GM23338 (cell line): ENCODE data around the gene MAP4K3. TPM values are rescaled to one million over a fixed set of nuclear protein-coding genes. Genes with fewer than 3 reads are reported as not detected.

ENCODE experiments used
- ATAC-seq: fragments of 200-7000 bp; cut with Tn5 transposase; 3 replicates; pipeline ENCODE4 v1.9.1; 2020
- DNase-seq: peaks from one replicate; pipeline ENCODE4 v3.0.0-alpha.2; 2015; ENCODE audit warnings: low spot score
- H2AFZ ChIP-seq: fragments of 200-600 bp; sonication (generic); 2 replicates; pipeline ENCODE4 v1.8.0; 2016; ENCODE audit warnings: antibody characterized with exemption, mild to moderate bottlenecking, moderate library complexity
- H3F3A ChIP-seq: fragments of 200-600 bp; sonication (generic); replicated peaks from 2 replicates; pipeline ENCODE4 v1.8.0; 2017; ENCODE audit warnings: antibody characterized with exemption, mixed run types, low read depth
- H3K27ac ChIP-seq: fragments of 200-600 bp; sonication (generic); 2 replicates; pipeline ENCODE4 v1.6.1; 2016; ENCODE audit warnings: low read depth
- H3K27me3 ChIP-seq: fragments of 200-600 bp; sonication (generic); 2 replicates; pipeline ENCODE4 v1.8.0; 2016; ENCODE audit warnings: mild to moderate bottlenecking, mixed run types, moderate library complexity; ENCODE audit not compliant: insufficient read depth
- H3K36me3 ChIP-seq: fragments of 200-600 bp; sonication (generic); 2 replicates; pipeline ENCODE4 v1.8.0; 2016; ENCODE audit warnings: mild to moderate bottlenecking; ENCODE audit not compliant: insufficient read depth
- H3K4me1 ChIP-seq: fragments of 200-600 bp; sonication (generic); 2 replicates; pipeline ENCODE4 v1.8.0; 2016; ENCODE audit warnings: mild to moderate bottlenecking, moderate library complexity; ENCODE audit not compliant: insufficient read depth
- H3K4me2 ChIP-seq: fragments of 200-600 bp; sonication (generic); 2 replicates; pipeline ENCODE4 v1.7.1; 2017; ENCODE audit warnings: mixed run types
- H3K4me3 ChIP-seq: fragments of 200-600 bp; sonication (generic); 2 replicates; pipeline ENCODE4 v1.6.1; 2016; ENCODE audit warnings: mixed run types
- H3K79me2 ChIP-seq: fragments of 200-600 bp; sonication (generic); replicated peaks from 2 replicates; pipeline ENCODE4 v1.8.0; 2017; ENCODE audit warnings: mild to moderate bottlenecking; ENCODE audit not compliant: insufficient read depth
- H3K9me2 ChIP-seq: fragments of 200-600 bp; sonication (generic); 2 replicates; pipeline ENCODE4 v1.8.0; 2017; ENCODE audit not compliant: insufficient read depth
- H4K20me1 ChIP-seq: fragments of 200-600 bp; sonication (generic); replicated peaks from 2 replicates; pipeline ENCODE4 v1.8.0; 2017; ENCODE audit warnings: mild to moderate bottlenecking; ENCODE audit not compliant: insufficient read depth
- H3K27ac Mint-ChIP-seq: 2 replicates; pipeline ENCODE4 v1.8.0; 2020; ENCODE audit warnings: inconsistent platforms, mild to moderate bottlenecking, moderate library complexity, mixed read lengths
- H3K27me3 Mint-ChIP-seq: 3 replicates; pipeline ENCODE4 v1.8.0; 2022; ENCODE audit warnings: low read depth, mild to moderate bottlenecking, moderate library complexity, mixed read lengths, inconsistent platforms; ENCODE audit not compliant: insufficient read depth, poor library complexity
- H3K36me3 Mint-ChIP-seq: 3 replicates; pipeline ENCODE4 v1.8.0; 2021; ENCODE audit warnings: low read depth, mild to moderate bottlenecking, inconsistent platforms, moderate library complexity, mixed read lengths
- H3K4me1 Mint-ChIP-seq: 3 replicates; pipeline ENCODE4 v1.8.0; 2020; ENCODE audit warnings: mild to moderate bottlenecking, inconsistent platforms, mixed read lengths
- H3K4me3 Mint-ChIP-seq: 3 replicates; pipeline ENCODE4 v1.8.0; 2021; ENCODE audit warnings: moderate library complexity, mild to moderate bottlenecking, inconsistent platforms, mixed read lengths
- H3K9me3 Mint-ChIP-seq: 3 replicates; pipeline ENCODE4 v1.8.0; 2020; ENCODE audit warnings: moderate library complexity, mild to moderate bottlenecking, inconsistent platforms, mixed read lengths
- CREB1 ChIP-seq: fragments of 250-450 bp; sonication (Bioruptor Pico); IDR thresholded peaks from 2 replicates; pipeline ENCODE4 v1.5.0; 2020; ENCODE audit warnings: low read depth, mild to moderate bottlenecking, moderate library complexity
- CTCF ChIP-seq, 2 experiments: fragments of 200-600 bp in 1 of 2; sonication (generic) in 1 of 2; conservative IDR thresholded peaks; 2 replicates each; pipeline versions ENCODE4 v1.5.1 to v1.6.1; 2016 to 2017; ENCODE audit warnings: antibody characterized with exemption in 2 of 2, low read depth in 2 of 2, mild to moderate bottlenecking in 2 of 2, moderate library complexity in 1 of 2
- ETS1 ChIP-seq: IDR thresholded peaks from 2 replicates; pipeline ENCODE4 v1.6.1; 2016; ENCODE audit warnings: antibody characterized with exemption
- EZH2 ChIP-seq: fragments of 200-600 bp; sonication (generic); IDR thresholded peaks from one replicate; pipeline ENCODE4 v1.8.0; 2017; ENCODE audit warnings: antibody characterized with exemption, mild to moderate bottlenecking, low read depth; ENCODE audit not compliant: unreplicated experiment
- JUNB ChIP-seq: IDR thresholded peaks from one replicate; pipeline ENCODE4 v1.6.1; 2016; ENCODE audit warnings: antibody characterized with exemption; ENCODE audit not compliant: unreplicated experiment
- POLR2AphosphoS5 ChIP-seq: IDR thresholded peaks from 2 replicates; pipeline ENCODE4 v1.6.1; 2016; ENCODE audit warnings: antibody characterized with exemption, low read depth
- STAT1 ChIP-seq: IDR thresholded peaks from one replicate; pipeline ENCODE4 v1.6.1; 2016; ENCODE audit warnings: antibody characterized with exemption; ENCODE audit not compliant: unreplicated experiment
- ZNF114 ChIP-seq: fragments of 250-450 bp; sonication (Bioruptor Pico); IDR thresholded peaks from 2 replicates; pipeline ENCODE4 v1.5.0; 2020; ENCODE audit warnings: mild to moderate bottlenecking, moderate library complexity
- polyA plus RNA-seq: library from polyadenylated mRNA; unstranded; fragments of >200 nt; fragmentation: Nextera tagmentation; extraction: Ambion mirVana; gene quantifications from 2 replicates; pipeline ENCODE4 v1.2.1, GENCODE V29; 2016
- total RNA-seq: library from RNA; depleted of rRNA; stranded (reverse); fragments of >200 nt; shearing (Covaris generic); gene quantifications from 2 replicates; pipeline ENCODE4 v1.2.3, GENCODE V29; 2014
- TF ChIP-seq, protein P1 (sequence below): fragments of 250-450 bp; sonication (Bioruptor Pico); IDR thresholded peaks from 2 replicates; pipeline ENCODE4 v1.5.0; 2020; ENCODE audit warnings: mild to moderate bottlenecking, moderate library complexity

The MAP4K3 gene
- total and polyA plus RNA-seq, 2 experiments from 2014 or later, result 33.0 to 90.7 TPM

- H3K4me3 Mint-ChIP-seq, result no peak overlapping the region
- Histone ChIP-seq H3K9me2 (no peaks in the 10 kb centered on the region), H3K4me2 (no peak overlapping the region), H3F3A (no peaks in the 10 kb centered on the region), H4K20me1 (no peaks in the 10 kb centered on the region; the same call in 1 of the 2 replicates), H3K79me2 (no peaks in the 10 kb centered on the region), H3K27me3 (no peaks in the 10 kb centered on the region), H2AFZ (no peak overlapping the region), H3K4me3 (no peak overlapping the region), H3K36me3 (no peaks in the 10 kb centered on the region), H3K27ac (no peak overlapping the region), H3K4me1 (peaks cover 28% of the 10 kb centered on the region)
- no peak for TF ChIP-seq ETS1
- no peak for TF ChIP-seq JUNB
- TF ChIP-seq CTCF (conservative IDR thresholded peaks at IDR 0.05; ENCODE audit: low read depth in 2 of 2), result no peak
- no peak for TF ChIP-seq POLR2AphosphoS5
- TF ChIP-seq EZH2, result no peak
- TF ChIP-seq CREB1 (CRISPR knock-in tag), result no peak
- no peak for TF ChIP-seq STAT1
- no peak for TF ChIP-seq ZNF114 (CRISPR knock-in tag)
- TF ChIP-seq, protein P1, sequence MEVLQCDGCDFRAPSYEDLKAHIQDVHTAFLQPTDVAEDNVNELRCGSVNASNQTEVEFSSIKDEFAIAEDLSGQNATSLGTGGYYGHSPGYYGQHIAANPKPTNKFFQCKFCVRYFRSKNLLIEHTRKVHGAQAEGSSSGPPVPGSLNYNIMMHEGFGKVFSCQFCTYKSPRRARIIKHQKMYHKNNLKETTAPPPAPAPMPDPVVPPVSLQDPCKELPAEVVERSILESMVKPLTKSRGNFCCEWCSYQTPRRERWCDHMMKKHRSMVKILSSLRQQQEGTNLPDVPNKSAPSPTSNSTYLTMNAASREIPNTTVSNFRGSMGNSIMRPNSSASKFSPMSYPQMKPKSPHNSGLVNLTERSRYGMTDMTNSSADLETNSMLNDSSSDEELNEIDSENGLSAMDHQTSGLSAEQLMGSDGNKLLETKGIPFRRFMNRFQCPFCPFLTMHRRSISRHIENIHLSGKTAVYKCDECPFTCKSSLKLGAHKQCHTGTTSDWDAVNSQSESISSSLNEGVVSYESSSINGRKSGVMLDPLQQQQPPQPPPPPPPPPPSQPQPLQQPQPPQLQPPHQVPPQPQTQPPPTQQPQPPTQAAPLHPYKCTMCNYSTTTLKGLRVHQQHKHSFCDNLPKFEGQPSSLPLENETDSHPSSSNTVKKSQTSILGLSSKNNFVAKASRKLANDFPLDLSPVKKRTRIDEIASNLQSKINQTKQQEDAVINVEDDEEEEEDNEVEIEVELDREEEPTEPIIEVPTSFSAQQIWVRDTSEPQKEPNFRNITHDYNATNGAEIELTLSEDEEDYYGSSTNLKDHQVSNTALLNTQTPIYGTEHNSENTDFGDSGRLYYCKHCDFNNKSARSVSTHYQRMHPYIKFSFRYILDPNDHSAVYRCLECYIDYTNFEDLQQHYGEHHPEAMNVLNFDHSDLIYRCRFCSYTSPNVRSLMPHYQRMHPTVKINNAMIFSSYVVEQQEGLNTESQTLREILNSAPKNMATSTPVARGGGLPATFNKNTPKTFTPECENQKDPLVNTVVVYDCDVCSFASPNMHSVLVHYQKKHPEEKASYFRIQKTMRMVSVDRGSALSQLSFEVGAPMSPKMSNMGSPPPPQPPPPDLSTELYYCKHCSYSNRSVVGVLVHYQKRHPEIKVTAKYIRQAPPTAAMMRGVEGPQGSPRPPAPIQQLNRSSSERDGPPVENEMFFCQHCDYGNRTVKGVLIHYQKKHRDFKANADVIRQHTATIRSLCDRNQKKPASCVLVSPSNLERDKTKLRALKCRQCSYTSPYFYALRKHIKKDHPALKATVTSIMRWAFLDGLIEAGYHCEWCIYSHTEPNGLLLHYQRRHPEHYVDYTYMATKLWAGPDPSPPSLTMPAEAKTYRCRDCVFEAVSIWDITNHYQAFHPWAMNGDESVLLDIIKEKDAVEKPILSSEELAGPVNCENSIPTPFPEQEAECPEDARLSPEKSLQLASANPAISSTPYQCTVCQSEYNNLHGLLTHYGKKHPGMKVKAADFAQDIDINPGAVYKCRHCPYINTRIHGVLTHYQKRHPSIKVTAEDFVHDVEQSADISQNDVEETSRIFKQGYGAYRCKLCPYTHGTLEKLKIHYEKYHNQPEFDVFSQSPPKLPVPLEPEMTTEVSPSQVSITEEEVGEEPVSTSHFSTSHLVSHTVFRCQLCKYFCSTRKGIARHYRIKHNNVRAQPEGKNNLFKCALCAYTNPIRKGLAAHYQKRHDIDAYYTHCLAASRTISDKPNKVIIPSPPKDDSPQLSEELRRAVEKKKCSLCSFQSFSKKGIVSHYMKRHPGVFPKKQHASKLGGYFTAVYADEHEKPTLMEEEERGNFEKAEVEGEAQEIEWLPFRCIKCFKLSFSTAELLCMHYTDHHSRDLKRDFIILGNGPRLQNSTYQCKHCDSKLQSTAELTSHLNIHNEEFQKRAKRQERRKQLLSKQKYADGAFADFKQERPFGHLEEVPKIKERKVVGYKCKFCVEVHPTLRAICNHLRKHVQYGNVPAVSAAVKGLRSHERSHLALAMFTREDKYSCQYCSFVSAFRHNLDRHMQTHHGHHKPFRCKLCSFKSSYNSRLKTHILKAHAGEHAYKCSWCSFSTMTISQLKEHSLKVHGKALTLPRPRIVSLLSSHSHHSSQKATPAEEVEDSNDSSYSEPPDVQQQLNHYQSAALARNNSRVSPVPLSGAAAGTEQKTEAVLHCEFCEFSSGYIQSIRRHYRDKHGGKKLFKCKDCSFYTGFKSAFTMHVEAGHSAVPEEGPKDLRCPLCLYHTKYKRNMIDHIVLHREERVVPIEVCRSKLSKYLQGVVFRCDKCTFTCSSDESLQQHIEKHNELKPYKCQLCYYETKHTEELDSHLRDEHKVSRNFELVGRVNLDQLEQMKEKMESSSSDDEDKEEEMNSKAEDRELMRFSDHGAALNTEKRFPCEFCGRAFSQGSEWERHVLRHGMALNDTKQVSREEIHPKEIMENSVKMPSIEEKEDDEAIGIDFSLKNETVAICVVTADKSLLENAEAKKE (CRISPR knock-in tag), result no peak
- no peak overlapping the region; the same call in 1 of the 2 replicates for H3K27ac Mint-ChIP-seq
- ATAC-seq, result no peak
- H3K36me3 Mint-ChIP-seq, result no peaks in the 10 kb centered on the region
- H3K9me3 Mint-ChIP-seq, result no peaks in the 10 kb centered on the region
- no peak for DNase-seq
- peaks cover 21% of the 10 kb centered on the region for H3K4me1 Mint-ChIP-seq
- H3K27me3 Mint-ChIP-seq, result no peaks in the 10 kb centered on the region
Measured at GRCh38 chr2:39304729-39305128, 132.4 kb downstream of the MAP4K3 start.
